HCT116 (cell line): Measurements from ENCODE around the gene ZBTB24. TPM values are rescaled to one million over a fixed set of nuclear protein-coding genes. Genes with fewer than 3 reads are reported as not detected.

Experiments used
- ATAC-seq: fragments of 200-7000 bp; cut with Tn5 transposase; 2 replicates; pipeline ENCODE4 v1.9.1; 2020; ENCODE audit warnings: mild to moderate bottlenecking, moderate library complexity
- BruUV-seq: library from RNA; stranded (reverse); fragments of 400-500 nt; replicated peaks from 2 replicates; lab custom pipeline; 2021; lab: Mats Ljungman, UMichigan
- CTCF ChIA-PET: fragments of 300-600 bp; sonication (Branson Sonifier 250); formaldehyde crosslinking; loops from one replicate; lab custom pipeline; 2021; ENCODE audit warnings: antibody characterized with exemption; lab: Charles Lee
- POLR2A ChIA-PET: fragments of 300-600, 350-600 bp; sonication (Branson Sonifier 250); formaldehyde crosslinking; loops from one replicate; lab custom pipeline; 2021; ENCODE audit warnings: antibody characterized with exemption; lab: Charles Lee
- RAD21 ChIA-PET, 2 experiments: fragments of 300-600 bp; sonication (Branson Sonifier 250); formaldehyde crosslinking; loops; one replicate each; lab custom pipeline; 2023; ENCODE audit warnings: low total read pairs in 2 of 2; ENCODE audit not compliant: uncharacterized antibody in 2 of 2, unreplicated experiment in 2 of 2, low non-redundant PET in 1 of 2; lab: Charles Lee
- DNase-seq: peaks from one replicate; pipeline ENCODE4 v3.0.0-alpha.2; 2010; ENCODE audit warnings: low read depth, low spot score
- H2AFZ ChIP-seq: fragments of 200-600 bp; shearing (Covaris generic), sonication (generic); 2 replicates; pipeline ENCODE4 v1.6.1; 2017; ENCODE audit warnings: low read depth, mixed run types, mixed read lengths, antibody characterized with exemption, low read length; ENCODE audit not compliant: poor library complexity, severe bottlenecking
- H3K27ac ChIP-seq: 2 replicates; pipeline ENCODE4 v1.5.1; 2012; ENCODE audit warnings: low read depth, low read length
- H3K27me3 ChIP-seq: fragments of 200-600 bp; sonication (generic); 2 replicates; pipeline ENCODE4 v1.6.1; 2016; ENCODE audit warnings: mixed run types, low read length, mixed read lengths; ENCODE audit not compliant: insufficient read depth
- H3K36me3 ChIP-seq, 2 experiments: fragments of 200-500 bp in 1 of 2; fragments of 200-600 bp in 1 of 2; sonication (Bioruptor generic) in 1 of 2; sonication (generic) in 1 of 2; 2 replicates each; pipeline versions ENCODE4 v1.5.1 to v1.6.1; 2014 to 2016; ENCODE audit warnings: low read length in 2 of 2, inconsistent platforms in 1 of 2, mixed read lengths in 1 of 2, mixed run types in 1 of 2; ENCODE audit not compliant: insufficient read depth in 2 of 2, control insufficient read depth in 1 of 2
- H3K4me1 ChIP-seq, 2 experiments: fragments of 200-600 bp in 1 of 2; sonication (generic) in 1 of 2; 2 replicates each; pipeline versions ENCODE4 v1.5.1 to v1.6.1; 2012 to 2017; ENCODE audit warnings: low read length in 2 of 2, inconsistent platforms in 1 of 2, mild to moderate bottlenecking in 1 of 2, mixed read lengths in 1 of 2, mixed run types in 1 of 2, moderate library complexity in 1 of 2; ENCODE audit not compliant: insufficient read depth in 2 of 2, control insufficient read depth in 1 of 2
- H3K4me2 ChIP-seq: fragments of 200-600 bp; sonication (generic); 2 replicates; pipeline ENCODE4 v1.6.1; 2017; ENCODE audit warnings: mixed run types, low read length, mixed read lengths
- H3K4me3 ChIP-seq, 2 experiments: fragments of 200-600 bp in 1 of 2; sonication (generic) in 1 of 2; replicated peaks in 1 of 2; 2 replicates each; pipeline ENCODE4 v1.5.1; 2011 to 2016; ENCODE audit warnings: low read length in 2 of 2, control low read depth in 1 of 2, low read depth in 1 of 2, mild to moderate bottlenecking in 1 of 2, mixed read lengths in 1 of 2, mixed run types in 1 of 2
- H3K79me2 ChIP-seq: fragments of 200-600 bp; sonication (generic); 2 replicates; pipeline ENCODE4 v1.6.1; 2017; ENCODE audit warnings: mild to moderate bottlenecking, mixed run types, low read length, moderate library complexity, mixed read lengths; ENCODE audit not compliant: insufficient read depth
- H3K9ac ChIP-seq: fragments of 200-600 bp; sonication (generic); 2 replicates; pipeline ENCODE4 v1.6.1; 2016; ENCODE audit warnings: low read length, mixed read lengths
- H3K9me2 ChIP-seq: fragments of 200-600 bp; sonication (generic), shearing (Covaris generic); 2 replicates; pipeline ENCODE4 v1.6.1; 2017; ENCODE audit warnings: mixed run types, mild to moderate bottlenecking, moderate library complexity; ENCODE audit not compliant: insufficient read depth
- H3K9me3 ChIP-seq, 2 experiments: fragments of 200-500 bp in 1 of 2; fragments of 200-600 bp in 1 of 2; sonication (Bioruptor generic) in 1 of 2; sonication (generic) in 1 of 2; 2 replicates each; pipeline ENCODE4 v1.6.1; 2014 to 2017; ENCODE audit warnings: low read length in 2 of 2, mixed read lengths in 2 of 2, inconsistent platforms in 1 of 2, low read depth in 1 of 2, mild to moderate bottlenecking in 1 of 2, mixed run types in 1 of 2, moderate library complexity in 1 of 2; ENCODE audit not compliant: control insufficient read depth in 1 of 2, insufficient read depth in 1 of 2
- H4K20me1 ChIP-seq: fragments of 200-600 bp; sonication (generic), shearing (Covaris generic); 2 replicates; pipeline ENCODE4 v1.6.1; 2017; ENCODE audit warnings: mixed run types, mild to moderate bottlenecking, moderate library complexity; ENCODE audit not compliant: insufficient read depth
- ELF1 ChIP-seq: IDR thresholded peaks from 2 replicates; pipeline ENCODE4 v1.6.1; 2012; ENCODE audit warnings: low read depth, borderline replicate concordance
- EZH2 ChIP-seq: fragments of 200-600 bp; sonication (generic); IDR thresholded peaks from 2 replicates; pipeline ENCODE4 v1.6.1; 2017; ENCODE audit warnings: antibody characterized with exemption, mixed run types
- FOSL1 ChIP-seq: IDR thresholded peaks from 2 replicates; pipeline ENCODE4 v1.6.1; 2012; ENCODE audit warnings: low read depth
- SP1 ChIP-seq: IDR thresholded peaks from 2 replicates; pipeline ENCODE4 v1.6.1; 2012; ENCODE audit warnings: low read depth
- intact Hi-C: fragments of 100-400 bp; cut with micrococcal nuclease; formaldehyde crosslinking; loops from 2 replicates; pipeline ENCODE4 v1.10.0; 2022
- total RNA-seq: library from RNA; stranded (reverse); gene quantifications from one replicate; pipeline ENCODE4 v1.2.1, GENCODE V29; 2021; ENCODE audit not compliant: unreplicated experiment
- TF ChIP-seq, protein P1 (sequence below), 3 experiments: fragments of 200-600 bp in 1 of 3; sonication (generic) in 1 of 3; IDR thresholded peaks in 2 of 3; conservative IDR thresholded peaks in 1 of 3; 2 replicates each; pipeline ENCODE4 v1.5.1; 2012 to 2017; ENCODE audit warnings: low read depth in 2 of 3, low read length in 2 of 3, antibody characterized with exemption in 1 of 3, borderline replicate concordance in 1 of 3, control low read depth in 1 of 3, mild to moderate bottlenecking in 1 of 3, mixed read lengths in 1 of 3, mixed run types in 1 of 3, moderate library complexity in 1 of 3; ENCODE audit not compliant: insufficient read depth in 1 of 3

ZBTB24 gene
- total RNA-seq, 1 experiment from 2014 or later = 11.3 TPM

DNA sequence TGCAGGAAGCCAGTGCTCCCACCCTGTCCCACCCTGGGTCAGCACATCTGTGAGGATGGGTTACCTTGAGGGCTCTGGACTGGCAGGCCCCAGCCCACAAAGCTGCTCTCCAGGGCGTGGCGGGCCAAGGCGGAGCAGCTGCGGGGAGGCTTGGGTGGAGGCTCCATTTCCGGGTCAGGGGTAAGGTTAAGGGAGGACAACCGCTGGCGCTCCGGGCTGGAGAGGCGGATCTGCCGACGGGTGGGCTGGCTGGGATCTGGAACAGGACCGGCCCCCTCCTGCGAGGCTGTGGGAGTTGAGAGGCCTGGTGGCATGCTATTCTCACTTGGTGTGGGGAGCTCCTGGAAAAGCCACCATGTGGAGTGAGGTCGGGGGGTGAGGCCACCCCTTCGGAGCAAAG, 36.9 kb downstream of the ZBTB24 start:
- DNase-seq = no peak
- Histone ChIP-seq H3K79me2 (peaks cover 14% of the 10 kb centered on the region), H3K9me3 (no peaks in the 10 kb centered on the region), H3K27ac (no peak overlapping the region), H3K27me3 (no peaks in the 10 kb centered on the region), H3K4me2 (no peak overlapping the region), H4K20me1 (no peaks in the 10 kb centered on the region), H3K9ac (no peak overlapping the region), H3K36me3 (peaks cover 0 to 6% of the 10 kb centered on the region in 2 experiments; a peak in 2 of 4 replicates), H3K4me1 (peaks cover 5 to 12% of the 10 kb centered on the region in 2 experiments; a peak in 3 of 4 replicates), H3K9me2 (no peaks in the 10 kb centered on the region), H2AFZ (no peak overlapping the region), H3K4me3 (no peak overlapping the region)
- RAD21 ChIA-PET = no interaction called here
- POLR2A ChIA-PET = interaction anchor here (0.6 kb wide), 1 partner anchor 34 kb away, joined by 3 read pairs; no protein-coding TSS in a partner anchor
- BruUV-seq = no TSS peak
- CTCF ChIA-PET = no interaction called here
- intact Hi-C loops = no loop called here
- no peak for TF ChIP-seq SP1
- TF ChIP-seq ELF1 = no peak
- no peak for ATAC-seq

DNA sequence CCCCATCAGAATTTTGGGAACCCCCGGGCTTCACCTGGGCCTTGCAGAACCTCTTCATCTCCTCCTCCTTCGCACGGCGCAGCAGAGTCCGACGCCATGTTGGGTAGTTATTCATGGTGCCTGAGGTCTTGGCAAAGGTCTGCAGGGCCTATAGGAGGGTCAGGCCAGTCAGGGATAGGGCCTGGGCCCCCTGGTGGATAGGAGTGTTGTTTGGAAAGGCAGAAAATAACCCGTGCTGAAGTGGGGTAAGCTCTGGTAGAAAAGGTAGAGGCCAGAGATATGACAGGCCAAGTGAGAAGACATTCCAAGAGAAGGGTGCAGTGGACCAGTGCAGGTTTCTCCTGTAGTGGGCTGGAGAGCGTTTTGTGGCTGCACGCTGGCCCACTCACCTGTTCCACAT, 37.6 kb downstream of the ZBTB24 start:
- no TSS peak for BruUV-seq
- H4K20me1 ChIP-seq = no peaks in the 10 kb centered on the region
- no peaks in the 10 kb centered on the region for H3K27me3 ChIP-seq
- H3K9me2 ChIP-seq = no peaks in the 10 kb centered on the region
- ChIA-PET POLR2A (no interaction called here), RAD21 (no interaction called here), CTCF (no interaction called here)
- intact Hi-C loops = no loop called here
- DNase-seq (no peak), ATAC-seq (no peak)
- H2AFZ ChIP-seq = no peak overlapping the region
- no peak overlapping the region for H3K9ac ChIP-seq
- peaks cover 14% of the 10 kb centered on the region for H3K79me2 ChIP-seq
- no peak overlapping the region for H3K27ac ChIP-seq
- TF ChIP-seq EZH2 (no peak), FOSL1 (no peak)
- TF ChIP-seq, protein P1, sequence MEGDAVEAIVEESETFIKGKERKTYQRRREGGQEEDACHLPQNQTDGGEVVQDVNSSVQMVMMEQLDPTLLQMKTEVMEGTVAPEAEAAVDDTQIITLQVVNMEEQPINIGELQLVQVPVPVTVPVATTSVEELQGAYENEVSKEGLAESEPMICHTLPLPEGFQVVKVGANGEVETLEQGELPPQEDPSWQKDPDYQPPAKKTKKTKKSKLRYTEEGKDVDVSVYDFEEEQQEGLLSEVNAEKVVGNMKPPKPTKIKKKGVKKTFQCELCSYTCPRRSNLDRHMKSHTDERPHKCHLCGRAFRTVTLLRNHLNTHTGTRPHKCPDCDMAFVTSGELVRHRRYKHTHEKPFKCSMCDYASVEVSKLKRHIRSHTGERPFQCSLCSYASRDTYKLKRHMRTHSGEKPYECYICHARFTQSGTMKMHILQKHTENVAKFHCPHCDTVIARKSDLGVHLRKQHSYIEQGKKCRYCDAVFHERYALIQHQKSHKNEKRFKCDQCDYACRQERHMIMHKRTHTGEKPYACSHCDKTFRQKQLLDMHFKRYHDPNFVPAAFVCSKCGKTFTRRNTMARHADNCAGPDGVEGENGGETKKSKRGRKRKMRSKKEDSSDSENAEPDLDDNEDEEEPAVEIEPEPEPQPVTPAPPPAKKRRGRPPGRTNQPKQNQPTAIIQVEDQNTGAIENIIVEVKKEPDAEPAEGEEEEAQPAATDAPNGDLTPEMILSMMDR (IDR thresholded peaks at IDR 0.05 in 2 of 3, conservative IDR thresholded peaks at IDR 0.05 in 1 of 3; ENCODE audit: borderline replicate concordance in 1 of 3, insufficient read depth in 1 of 3, low read depth in 2 of 3, low read length in 2 of 3) = peak in 2 of 3 experiments; percentile 23 to 28; a peak in 2 of 6 replicates
- H3K9me3 ChIP-seq = no peaks in the 10 kb centered on the region
- no peak overlapping the region for H3K4me3 ChIP-seq
- H3K4me1 ChIP-seq = peaks cover 5 to 12% of the 10 kb centered on the region in 2 experiments; a peak in 3 of 4 replicates
- H3K4me2 ChIP-seq = no peak overlapping the region
- peaks cover 0 to 6% of the 10 kb centered on the region in 2 experiments; a peak in 2 of 4 replicates for H3K36me3 ChIP-seq
